T-helper 2 cell (primary cell): Measurements from ENCODE around the gene VPS4B.
"Not testable (repeated sequence)": the region's sequence is repeated elsewhere in the genome, so short reads cannot be mapped to it uniquely, and the experiment has no call there.

Experiments used
- DNase-seq, 5 experiments: peaks; one replicate each; pipeline versions ENCODE4 v3.0.0 to v3.0.0-alpha.2; 2012 to 2022
- total RNA-seq, 2 donors: gene quantifications; one replicate each; lab custom pipeline; 2026; lab: John Stamatoyannopoulos, UW

VPS4B gene
- 77.3 to 106 reads per million in 2 donors for total RNA-seq

DNA sequence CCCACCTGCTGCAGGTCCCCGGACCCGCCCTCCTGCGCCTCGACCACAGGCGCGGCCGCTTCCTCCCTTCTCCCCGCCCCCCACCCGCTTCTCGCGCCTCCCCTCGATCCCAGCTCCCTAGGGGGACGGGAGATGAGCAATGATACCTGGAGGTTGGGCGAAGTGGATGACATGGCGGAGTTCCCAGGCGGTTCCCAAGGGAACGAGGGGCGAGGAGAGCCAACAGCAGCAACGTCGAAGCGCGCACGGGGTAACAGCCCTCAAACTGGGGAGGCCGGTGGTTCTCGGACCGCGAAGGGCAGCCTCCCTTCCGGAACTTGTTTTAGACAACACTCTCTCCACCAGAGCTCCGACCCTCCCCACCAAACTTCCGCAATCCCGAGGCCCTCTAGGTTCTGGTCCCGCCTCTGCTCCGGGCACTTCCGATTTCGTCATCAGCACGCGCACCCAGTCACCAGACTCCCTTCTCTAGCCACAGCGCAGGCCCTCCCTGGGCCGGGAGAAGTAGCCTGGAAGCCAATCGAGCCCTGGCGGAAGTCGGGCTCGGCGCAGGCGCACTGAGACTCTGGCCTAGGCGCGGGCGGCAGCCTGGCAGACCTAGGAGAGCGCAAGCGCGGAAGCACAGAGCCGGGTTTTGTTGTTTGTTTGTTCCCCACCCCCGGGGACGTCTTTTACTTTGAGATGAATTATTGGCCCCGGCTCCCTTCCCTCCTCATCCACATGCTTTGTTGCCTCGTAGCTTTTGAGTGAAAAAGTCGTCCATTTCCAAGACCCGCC lies at the start of gene VPS4B:
Gene VPS4B (minus strand): TSS at position 390 of the 777 bp plus-strand sequence. CDS start 217 bp downstream, at position 173.
- DNase-seq, result peak; percentile 99 to 100 (median 99)

- DNase-seq, result no peak
These were observed 48.5 kb upstream of the VPS4B start for GRCh38 chr18:63470751-63471150.

- DNase-seq, result no peak
These were observed 46.3 kb upstream of the VPS4B start for GRCh38 chr18:63468575-63468974.

DNA sequence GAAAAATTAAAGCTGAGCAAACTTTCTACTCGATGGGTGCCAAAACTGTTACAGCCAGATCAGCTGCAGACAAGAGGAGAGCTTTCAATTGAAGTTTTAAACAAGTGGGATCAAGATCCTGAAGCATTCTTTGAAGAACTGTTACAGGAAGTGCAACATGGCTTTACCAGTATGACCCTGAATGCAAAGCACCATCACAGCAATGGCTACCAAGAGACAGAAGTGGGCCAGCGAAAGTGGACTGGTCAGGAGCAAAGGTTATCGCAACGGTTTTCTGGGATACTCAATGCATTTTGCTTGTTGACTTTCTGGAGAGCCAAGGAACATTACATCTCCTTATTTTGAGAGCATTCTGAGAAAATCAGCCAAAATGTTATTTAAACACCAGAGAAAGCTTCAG lies 45.4 kb upstream of the VPS4B start:
- no peak for DNase-seq

DNA sequence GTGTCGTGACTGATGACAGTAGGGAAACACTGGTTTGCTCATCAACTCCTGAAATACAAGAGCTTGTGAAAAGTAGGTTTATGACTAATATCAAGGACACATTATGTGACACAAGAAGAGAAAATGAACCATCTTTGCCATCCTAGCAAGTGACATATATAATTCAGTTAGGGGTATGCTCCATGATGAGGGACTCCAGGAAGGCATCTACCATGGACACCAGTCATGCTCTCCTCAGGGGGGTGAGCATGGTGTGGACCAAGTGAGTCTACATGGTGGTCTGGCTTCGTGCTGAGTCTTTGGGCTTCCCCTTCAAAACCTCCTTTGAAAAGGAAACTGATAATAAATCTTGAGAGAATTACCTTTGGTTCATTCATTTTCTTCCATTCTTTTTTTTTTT lies 42.8 kb upstream of the VPS4B start:
- no peak for DNase-seq

DNA sequence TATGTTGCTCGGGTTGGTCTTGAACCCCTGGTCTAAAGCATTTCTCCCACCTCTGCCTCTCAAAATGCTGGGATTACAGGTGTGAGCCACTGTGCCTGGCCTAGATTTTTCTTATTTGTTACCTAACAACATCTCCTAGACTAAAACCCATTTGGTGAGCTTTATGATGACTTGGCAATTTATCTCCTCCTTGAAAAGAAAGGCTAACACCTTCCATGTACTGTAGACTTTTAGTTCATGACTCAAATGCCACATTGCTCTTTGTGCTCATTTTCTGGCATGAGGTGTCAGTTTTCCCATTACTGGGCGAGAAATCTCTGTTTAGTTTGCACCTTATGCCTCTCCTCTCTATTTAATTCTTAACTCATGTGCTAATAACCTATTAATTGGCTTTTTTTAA lies 42.2 kb upstream of the VPS4B start:
- no peak for DNase-seq

- DNase-seq, result no peak
These were observed 38.1 kb upstream of the VPS4B start for GRCh38 chr18:63460414-63460813.

- DNase-seq, result no peak
These were observed 35.7 kb upstream of the VPS4B start for GRCh38 chr18:63457977-63458376.

DNA sequence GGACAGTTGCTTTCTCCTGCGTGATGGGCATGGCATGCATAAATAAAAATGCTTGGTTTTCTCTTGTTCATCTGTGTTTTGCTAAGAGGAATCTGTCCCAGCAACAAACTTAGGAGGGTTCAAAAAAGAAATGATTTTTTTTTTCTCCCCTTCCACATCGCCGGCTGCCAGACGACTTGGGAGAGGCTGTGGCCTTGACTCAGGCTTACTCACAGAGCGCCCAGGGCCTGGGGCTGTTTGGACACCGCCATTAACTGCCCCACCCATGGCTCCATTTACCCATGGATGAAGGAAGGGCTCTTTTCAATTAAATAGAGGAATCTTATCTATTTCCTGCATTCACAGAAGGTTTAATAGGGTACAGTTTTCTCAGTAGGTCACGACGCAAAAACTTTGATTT lies 32.2 kb upstream of the VPS4B start:
- DNase-seq, result no peak

- not testable (repeated sequence) for DNase-seq
These were observed 30.5 kb upstream of the VPS4B start for GRCh38 chr18:63452751-63453150.

- no peak for DNase-seq
These were observed 29.8 kb upstream of the VPS4B start for GRCh38 chr18:63451799-63452660.

DNA sequence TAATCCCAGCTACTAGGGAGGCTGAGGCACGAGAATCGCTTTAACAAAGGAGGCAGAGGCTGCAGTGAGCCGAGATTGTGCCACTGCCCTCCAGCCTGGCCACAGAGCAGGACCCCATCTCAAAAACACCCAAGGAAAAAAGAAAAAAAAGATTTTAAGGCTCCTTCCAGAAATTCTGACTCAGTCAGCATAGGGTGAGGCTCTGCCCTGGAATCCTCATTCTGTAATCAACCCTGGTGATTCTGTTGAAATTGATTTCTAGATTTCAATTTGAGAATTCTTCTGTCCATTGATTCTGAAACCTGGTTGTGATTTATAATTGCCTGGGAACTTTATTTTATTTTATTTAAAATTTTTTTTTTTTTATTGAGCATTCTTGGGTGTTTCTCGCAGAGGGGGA lies 27.1 kb upstream of the VPS4B start:
- DNase-seq, result no peak

DNA sequence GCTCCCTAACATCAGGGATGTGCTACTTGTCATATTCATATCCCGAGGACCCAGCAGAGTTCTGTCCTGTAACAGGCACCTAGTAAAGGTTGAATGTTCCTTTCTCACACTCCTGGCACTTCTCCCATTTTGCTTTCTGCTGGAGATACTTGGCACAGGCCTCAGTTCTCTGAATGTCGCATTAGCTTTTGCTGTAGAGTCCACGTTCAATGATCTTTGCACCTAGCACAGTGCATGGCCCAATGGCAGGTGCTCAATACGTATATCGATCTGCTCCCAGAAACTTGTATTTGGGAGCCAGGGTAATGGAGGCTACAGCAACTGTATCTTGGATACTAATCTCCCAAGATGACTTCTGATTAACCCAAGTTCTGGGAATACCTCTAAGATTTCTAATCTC lies 24.8 kb upstream of the VPS4B start:
- DNase-seq, result no peak

- DNase-seq, result no peak
These were observed 24.0 kb upstream of the VPS4B start for GRCh38 chr18:63446266-63446665.

GRCh38 chr18:63445037-63445436 lies 22.8 kb upstream of the VPS4B start:
- DNase-seq, result no peak

GRCh38 chr18:63444580-63444979 lies 22.3 kb upstream of the VPS4B start:
- peak in 1 of 5 experiments; percentile 9 for DNase-seq

- DNase-seq, result no peak
These were observed 21.6 kb upstream of the VPS4B start for GRCh38 chr18:63443829-63444228.

DNA sequence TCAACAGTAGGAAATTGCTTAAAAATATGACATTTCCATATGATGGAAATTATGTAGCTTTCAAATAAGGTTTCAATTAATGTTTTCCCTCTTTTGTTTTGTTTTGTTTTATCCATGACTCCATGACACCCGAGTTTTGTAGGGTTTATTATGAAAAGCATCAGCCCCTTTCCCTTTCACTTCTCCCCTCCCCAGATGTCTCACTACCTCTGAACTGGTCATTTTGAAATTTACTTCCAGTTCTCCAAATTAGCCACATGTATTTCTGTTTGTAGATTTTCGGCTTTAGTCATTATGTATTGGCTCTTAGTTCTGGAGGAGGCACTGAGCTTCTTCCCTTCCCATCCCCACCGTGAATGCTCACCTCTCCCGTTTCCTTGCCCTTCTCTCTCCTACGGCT lies 18.6 kb upstream of the VPS4B start:
- DNase-seq, result no peak

GRCh38 chr18:63440219-63440618 lies 17.9 kb upstream of the VPS4B start:
- no peak for DNase-seq

DNA sequence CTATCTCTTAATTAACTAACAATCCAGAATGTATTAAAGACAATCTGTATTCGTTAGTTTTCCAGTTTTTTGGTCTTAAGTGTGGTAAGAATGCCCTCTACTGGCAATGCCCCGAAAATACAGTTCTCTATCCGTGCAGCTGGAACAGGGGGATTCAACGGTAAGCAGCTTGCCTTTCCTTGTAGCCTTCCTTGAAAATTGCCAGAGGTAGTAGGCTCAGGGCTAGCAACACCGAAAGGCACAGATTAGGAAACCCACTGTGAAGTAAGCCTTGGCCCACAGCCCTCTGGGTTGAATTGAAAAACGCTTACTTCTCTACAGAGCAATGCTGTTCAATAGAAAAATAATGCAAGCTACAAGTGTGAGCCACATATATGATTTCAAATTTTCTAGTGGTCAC lies 17.1 kb upstream of the VPS4B start:
- DNase-seq, result peak in 4 of 5 experiments; percentile 2 to 56 (median 24)

DNA sequence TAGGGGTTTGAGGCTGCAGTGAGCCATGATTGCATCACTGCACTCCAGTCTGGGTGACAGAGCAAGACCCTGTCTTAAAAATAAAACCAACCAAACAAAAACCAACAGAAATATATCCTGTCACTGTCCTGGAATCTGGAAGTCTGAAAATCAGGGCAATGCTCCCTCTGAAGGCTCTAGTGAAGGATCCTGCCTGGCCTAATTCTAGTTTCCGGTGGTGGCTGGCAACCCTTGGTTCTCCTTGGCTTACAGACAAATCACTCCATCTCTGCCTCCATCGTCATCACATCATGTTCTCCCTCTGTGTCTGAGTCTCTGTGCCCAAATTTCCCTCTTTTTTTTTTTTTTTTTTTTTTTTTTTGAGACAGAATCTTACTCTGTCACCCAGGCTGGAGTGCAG lies 15.9 kb upstream of the VPS4B start:
- no peak for DNase-seq

DNA sequence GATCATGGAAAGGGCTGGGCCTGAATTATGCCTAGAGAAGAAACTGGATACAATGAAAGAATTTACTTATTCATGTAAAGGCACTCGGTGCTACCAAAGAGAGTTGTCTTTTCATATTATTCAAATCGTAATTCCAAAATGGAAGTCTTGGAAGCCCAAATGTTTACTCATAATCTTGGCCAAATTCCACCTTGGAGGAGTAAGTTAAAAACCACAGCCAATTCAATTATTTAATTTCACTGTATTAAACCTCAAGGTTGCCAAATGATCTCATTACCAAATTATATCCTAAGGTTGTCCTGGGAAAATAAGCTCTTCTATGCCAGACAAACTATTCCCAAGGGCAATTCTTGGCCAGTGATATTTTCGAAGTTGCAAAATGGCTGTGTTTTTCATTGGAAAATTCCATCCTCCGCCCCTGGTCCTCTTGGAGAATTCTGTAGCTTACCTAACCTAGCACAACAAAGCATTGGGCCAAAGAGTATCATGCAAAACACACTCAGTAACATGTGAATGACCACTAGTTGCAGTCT lies 11.1 kb upstream of the VPS4B start:
- no peak for DNase-seq

DNA sequence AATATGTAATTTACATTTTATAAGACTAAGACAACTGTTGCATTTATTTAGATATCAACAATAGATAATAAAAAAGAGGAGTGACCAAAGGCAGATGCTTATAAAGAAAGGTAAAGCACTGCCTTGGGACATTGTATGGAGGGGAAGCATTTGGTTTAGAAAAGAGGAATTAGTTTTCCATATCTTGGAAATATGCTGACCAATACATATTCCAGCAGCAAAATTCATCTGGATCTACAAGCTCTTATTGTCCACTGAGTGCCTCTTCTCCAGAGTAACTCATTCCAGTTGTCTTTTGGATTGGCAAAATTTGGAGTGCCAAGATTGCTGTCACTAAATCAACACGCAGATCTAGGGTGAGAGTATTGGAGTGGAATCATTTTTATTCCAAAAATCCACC lies 8.9 kb upstream of the VPS4B start:
- no peak for DNase-seq

DNA sequence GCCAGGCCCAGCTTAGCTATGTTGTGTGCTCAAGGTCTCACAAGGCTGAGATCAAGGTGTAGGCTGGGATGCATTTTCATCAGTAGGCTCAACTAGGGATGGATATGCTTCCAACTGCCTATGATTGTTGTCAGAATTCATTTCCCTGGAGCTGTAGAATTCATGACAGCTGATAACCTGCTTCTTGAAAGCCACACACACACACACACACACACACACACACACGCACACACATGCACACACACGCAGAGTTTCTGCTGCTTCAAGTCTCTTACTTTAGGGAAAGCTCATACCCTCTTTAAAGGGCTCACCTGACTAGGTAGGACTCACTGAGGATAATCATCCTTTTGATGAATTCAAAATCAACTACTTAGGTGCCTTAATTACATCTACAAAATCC lies 8.2 kb upstream of the VPS4B start:
- no peak for DNase-seq
